NCI-H2196 treated with DMSO at 0.1 percent for 48 hours (cell line): Measurements from ENCODE around the gene PTPDC1.

ENCODE experiments used
- DNase-seq: peaks from one replicate; lab custom pipeline; 2025; ENCODE audit not compliant: unreplicated experiment; lab: John Stamatoyannopoulos, UW

PTPDC1 gene

DNA sequence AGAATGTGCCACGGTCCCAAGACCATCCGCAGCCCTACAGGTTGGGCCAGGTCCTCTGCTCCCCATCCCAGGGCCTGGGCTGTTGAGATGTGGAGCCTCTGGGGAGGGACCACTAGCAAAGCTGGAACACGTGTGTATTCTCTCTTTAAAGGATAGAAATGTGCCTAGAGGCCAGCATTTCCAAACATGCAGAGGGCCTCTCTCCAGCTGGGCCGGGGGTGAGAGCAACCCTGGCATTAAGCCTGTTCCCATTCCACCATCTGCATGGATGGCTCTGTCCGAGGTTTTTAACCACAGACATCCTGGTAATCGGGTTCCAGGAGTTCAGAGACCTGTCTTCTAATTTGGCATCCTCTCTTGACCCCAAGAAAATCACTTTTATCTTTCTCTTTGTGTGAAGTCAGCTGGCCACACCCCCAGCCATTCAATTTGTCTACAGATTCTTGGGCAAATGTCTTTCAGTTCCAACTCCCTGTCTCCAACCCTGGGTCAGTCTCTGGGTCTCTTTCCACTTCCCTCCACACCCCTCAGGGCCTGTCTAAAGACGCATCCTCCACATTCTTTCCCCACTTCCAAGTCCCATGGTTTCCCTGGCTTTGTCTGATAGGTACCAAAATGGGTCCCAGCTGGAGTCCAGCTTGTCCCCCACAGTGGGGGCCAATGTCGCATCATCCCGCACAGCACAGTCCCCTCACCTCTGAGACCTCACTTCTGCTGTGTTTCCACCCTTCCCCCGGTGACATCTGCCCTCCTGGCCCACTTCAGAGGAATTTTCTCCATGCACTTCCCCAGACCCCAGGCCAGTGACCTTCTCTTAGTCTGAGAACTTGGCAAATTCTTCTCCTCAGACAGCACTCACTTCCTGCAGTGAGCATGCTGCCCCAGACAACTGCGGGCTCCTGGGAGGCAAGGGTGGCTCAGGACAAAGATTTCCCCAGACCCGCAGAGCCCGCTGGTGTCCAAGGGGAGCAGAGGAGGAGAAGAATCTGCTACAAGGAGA, 56.8 kb downstream of the PTPDC1 start:
- DNase-seq: no peak

DNA sequence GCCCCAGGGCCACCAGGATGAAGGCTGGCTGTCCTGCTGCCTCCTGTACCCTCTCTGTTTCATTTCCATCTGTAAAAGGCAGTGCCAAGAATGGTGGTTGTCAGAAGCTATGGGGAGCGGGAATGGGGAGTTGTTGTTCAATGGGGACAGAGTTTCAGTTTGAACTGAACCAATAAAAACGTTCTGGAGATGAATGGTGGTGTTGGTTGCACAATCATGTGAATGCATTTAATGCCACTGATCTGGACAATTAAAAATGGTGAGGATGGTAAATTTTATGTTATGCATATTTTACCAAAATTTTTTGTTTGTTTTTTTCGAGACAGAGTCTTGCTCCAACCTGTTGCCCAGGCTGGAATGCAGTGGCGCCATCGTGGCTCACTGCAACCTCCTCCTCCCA, 58.1 kb downstream of the PTPDC1 start:
- DNase-seq: no peak

GRCh38 chr9:94144394-94144793, 60.1 kb downstream of the PTPDC1 start:
- no peak for DNase-seq

GRCh38 chr9:94145640-94146039, 61.4 kb downstream of the PTPDC1 start:
- no peak for DNase-seq

GRCh38 chr9:94147776-94148175, 63.5 kb downstream of the PTPDC1 start:
- DNase-seq: no peak

- DNase-seq: no peak
These were observed 64.2 kb downstream of the PTPDC1 start for GRCh38 chr9:94148419-94148818.

DNA sequence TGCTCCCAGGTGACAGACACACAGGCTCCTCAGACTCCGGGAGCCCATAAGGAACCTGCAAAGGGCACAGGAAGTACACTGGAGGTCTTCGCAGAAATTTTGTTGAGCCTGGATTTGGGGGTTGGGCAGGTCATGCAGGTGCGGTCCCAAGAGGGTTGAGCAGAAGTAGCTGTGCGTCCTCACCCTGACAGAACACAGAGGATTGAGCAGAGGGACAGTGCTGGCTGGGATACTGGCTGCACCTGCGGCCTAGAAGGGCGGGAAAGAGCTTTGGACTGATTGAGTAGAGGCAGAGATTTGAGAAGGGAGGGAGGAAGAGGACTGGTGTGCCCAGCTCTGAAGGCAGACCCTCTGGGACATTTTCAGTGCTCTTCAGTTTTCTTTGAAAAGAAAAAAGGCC, 65.4 kb downstream of the PTPDC1 start:
- no peak for DNase-seq

- DNase-seq: no peak
These were observed 66.1 kb downstream of the PTPDC1 start for GRCh38 chr9:94150279-94150828.

DNA sequence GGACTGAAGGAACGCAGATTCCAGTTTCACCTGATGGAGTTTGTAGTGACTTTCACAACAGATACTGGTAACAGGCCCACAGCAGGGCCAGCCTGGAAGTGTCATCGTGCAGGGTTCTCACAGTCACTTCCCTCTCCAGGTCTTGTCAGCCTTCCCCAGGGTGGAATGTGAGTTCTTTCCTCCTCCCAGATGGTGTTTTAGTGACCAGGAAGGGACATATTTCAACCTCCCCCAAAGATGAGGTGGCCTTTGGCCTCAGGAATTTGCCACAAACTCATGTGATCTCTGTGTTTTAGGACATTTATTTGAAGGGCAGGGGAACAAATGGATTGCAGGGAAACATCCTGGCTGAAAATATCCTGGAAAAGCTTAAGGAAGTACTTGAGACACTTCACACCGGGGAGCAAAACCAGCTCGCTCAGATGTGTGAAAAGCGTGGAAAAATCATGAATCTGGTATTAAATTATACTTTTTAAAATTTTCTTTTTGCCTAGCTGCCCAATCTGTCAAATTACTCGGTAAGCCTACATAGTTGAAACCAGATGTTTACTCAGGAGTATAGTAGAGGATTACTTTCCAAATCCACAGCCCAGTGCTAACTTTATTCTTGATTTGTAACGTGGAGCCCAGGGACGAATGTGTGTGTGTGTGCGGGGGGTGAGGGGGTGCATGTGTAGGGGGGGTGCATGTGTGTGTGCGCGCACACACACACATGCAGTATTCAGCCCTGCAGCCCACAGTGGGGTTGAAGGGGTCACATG, 66.8 kb downstream of the PTPDC1 start:
- no peak for DNase-seq

DNA sequence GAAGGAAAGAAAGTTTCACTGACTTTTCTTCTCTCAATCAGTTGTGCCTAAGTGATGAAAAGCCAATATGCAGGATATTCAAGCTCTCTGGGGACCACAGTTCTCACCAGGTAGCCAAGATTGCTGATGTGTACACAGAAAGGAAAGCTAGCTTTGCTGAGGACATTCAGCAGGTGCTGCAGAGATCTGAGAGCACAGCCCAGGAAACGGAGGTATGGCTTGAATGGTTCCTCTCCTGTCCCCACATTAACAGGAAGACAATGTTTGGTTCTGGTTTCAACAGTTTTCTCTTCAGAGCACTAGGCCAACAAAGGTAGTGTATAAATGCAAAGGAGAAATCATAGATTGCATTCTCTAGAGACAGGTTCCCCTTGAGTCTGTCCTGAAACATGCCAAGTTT, 69.6 kb downstream of the PTPDC1 start:
- no peak for DNase-seq

GRCh38 chr9:94156348-94157049, 72.2 kb downstream of the PTPDC1 start:
- DNase-seq: no peak

- DNase-seq: no peak
These were observed 73.0 kb downstream of the PTPDC1 start for GRCh38 chr9:94157050-94157801.
